Stimulated activated CD4-positive, alpha-beta T cell treated with anti-CD3 and anti-CD28 coated beads, TNF-alpha, amount 100 ng/mL, for 24 hours (primary cell): ENCODE results near the gene CDK13.
"Not testable (repeated sequence)": the region's sequence is repeated elsewhere in the genome, so short reads cannot be mapped to it uniquely, and the experiment has no call there.

Experiments used
- DNase-seq, 3 experiments: peaks; one replicate each; pipeline ENCODE4 v3.0.0-alpha.2; 2020; ENCODE audit warnings: low read depth in 3 of 3

The CDK13 gene

GRCh38 chr7:40097728-40098127 lies 147.7 kb downstream of the CDK13 start:
- DNase-seq, result no peak

- DNase-seq, result no peak
Measured at GRCh38 chr7:40098810-40099209, 148.8 kb downstream of the CDK13 start.

DNA sequence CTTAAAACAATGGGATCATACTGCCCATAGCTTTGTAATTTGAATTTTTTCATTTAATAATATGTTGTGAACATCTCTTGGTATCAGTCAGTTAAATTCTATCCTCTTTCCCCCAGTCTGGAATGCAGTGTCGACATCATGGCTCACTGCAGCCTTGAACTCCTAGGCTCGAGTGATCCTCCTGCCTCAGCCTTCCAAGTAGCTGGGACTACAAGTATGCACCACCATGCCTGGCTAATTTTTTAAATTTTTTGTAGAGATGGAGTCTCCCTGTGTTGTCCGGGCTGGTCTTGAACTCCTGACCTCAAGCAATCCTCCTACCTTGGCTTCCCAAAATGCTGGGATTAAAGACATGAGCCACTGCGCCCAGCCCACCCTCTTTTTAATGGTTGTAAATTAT lies 149.8 kb downstream of the CDK13 start:
- DNase-seq, result no peak

DNA sequence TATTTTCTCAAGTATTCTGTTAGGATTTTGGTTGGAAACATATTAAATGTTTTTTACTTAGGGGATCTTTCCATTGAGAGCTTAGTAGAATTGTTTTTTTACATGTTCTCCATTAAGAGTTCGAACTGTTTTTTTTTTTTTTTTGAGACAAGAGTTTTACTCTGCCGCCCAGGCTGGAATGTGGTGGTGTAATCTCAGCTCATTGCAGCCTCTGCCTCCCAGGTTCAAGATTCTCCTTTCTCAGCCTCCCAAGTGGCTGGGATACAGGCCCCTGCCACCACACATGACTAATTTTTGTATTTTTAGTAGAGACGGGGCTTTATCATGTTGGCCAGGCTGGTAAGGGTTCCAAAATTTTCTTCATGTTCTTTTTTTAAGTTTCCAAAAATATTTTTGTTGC lies 151.1 kb downstream of the CDK13 start:
- DNase-seq, result no peak

GRCh38 chr7:40102897-40103296 lies 152.8 kb downstream of the CDK13 start:
- DNase-seq, result no peak

DNA sequence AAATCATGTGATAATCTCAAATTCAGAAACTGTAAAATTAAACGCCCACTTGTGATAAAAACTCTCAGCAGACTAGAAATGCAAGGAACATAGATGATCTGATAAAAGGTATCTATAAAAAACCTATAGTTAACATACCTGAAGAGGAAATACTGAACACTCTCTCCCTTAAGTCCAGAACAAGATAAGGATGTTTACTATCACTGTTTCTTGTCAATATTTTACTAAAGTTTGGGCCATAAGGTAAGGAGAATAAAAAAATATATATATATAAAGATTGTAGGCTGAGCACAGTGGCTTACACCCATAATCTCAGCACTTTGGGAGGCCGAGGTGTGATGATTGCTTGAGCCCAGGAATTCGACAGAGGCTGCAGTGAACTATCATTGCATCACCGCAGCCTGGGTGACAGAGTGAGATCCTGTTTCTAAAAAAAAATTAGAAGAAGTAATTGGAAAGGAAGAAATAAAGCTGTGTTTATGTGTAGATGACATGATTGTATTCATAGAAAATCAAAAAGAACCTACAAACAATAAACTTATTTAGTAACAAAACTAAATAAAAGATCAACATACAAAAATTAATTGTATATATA lies 155.9 kb downstream of the CDK13 start:
- DNase-seq, result no peak

GRCh38 chr7:40115936-40116335 lies 165.9 kb downstream of the CDK13 start:
- DNase-seq, result no peak

DNA sequence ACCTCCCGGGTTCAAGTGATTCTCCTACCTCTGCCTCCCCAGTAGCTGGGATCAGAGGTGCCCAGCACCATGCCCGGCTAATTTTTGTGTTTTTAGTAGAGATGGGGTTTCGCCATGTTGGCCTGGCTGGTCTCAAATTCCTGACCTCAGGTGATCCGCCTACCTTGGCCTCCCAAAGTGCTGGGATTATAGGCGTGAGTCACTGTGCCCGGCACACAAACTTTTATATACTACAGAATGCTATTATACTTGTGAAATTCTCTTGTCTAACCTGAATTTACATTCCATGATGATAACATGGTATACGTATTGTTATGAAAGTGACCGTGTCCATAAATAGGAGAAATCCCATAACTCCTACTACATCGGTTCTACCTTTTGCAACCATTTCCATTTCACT lies 167.1 kb downstream of the CDK13 start:
- DNase-seq, result not testable (repeated sequence)

DNA sequence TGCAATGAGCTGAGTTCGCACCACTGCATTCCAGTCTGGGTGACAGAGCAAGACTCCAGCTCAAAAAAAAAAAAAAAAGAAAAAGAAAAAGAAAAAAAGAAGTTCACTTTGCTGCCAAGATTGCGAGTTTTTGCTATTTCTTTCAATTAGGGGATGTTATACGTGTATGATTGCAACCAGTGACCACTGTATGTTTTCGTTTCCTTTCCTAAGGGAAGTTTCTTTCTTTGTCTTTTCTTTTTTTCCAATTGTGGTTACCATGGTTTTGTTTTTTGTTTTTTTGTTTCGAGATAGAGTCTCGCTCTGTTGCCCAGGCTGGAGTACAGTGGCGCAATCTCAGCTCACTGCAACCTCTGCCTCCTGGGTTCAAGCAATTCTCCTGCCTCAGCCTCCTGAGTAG lies 168.1 kb downstream of the CDK13 start:
- not testable (repeated sequence) for DNase-seq

GRCh38 chr7:40120020-40120419 lies 170.0 kb downstream of the CDK13 start:
- DNase-seq, result no peak

DNA sequence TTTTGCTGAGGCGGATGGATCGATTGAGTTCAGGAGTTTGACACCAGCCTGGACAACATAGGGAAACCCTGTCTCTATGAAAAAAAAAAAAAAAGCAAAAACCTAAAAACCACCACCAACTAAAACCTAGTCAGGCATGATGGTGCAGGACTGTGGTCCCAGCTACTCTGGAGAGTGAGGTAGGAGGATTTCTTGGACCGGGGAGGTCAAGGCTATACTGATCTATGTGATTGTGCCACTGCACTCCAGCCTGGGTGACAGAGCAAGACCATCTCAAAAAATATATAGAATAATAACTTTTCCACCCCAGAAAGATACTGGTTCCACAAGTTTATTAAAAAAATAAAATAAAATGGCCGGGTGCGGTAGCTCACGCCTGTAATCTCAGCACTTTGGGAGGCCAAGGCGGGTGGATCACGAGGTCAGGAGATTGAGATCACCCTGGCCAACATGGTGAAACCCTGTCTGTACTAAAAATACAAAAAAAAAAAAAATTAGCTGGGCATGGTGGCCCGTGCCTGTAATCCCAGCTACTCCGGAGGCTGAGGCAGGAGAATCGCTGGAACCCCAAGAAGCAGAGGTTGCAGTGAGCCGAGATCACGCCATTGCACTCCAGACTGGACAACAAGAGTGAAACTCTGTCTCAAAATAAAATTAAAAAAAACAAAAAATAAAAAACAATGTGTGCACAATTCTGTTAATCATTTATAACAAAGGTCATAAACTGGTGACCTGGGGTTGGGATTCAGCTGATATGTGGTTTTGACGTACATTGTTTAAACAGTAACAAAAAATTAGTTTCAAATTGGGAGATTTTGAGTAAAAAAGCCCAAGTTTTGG lies 172.3 kb downstream of the CDK13 start:
- DNase-seq, result not testable (repeated sequence)

DNA sequence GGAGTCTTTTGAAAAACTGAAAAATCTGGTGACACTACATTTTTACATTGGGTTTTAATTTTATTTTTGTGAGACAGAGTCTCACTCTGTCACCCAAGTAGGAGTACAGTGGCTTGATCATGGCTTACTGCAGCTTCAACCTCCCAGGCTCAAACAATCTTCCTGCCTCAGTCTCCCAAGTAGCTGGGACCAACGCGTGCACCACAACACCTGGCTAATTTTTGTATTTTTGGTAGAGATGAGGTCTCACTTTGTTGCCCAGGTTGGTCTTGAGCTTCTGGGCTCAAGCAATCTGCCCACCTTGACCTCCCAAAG lies 172.8 kb downstream of the CDK13 start:
- DNase-seq, result no peak

GRCh38 chr7:40133561-40134427 lies 183.7 kb downstream of the CDK13 start:
- DNase-seq, result no peak

- DNase-seq, result peak; percentile 73 to 83 (median 79)
Measured at GRCh38 chr7:40134428-40135316, 184.6 kb downstream of the CDK13 start, which contains the start of the genes MPLKIP and SUGCT. Gene MPLKIP, minus strand, starts transcription at chr7:40134622. Its CDS starts 55 bp downstream, at chr7:40134567. Gene SUGCT, plus strand, starts transcription at chr7:40135005.

DNA sequence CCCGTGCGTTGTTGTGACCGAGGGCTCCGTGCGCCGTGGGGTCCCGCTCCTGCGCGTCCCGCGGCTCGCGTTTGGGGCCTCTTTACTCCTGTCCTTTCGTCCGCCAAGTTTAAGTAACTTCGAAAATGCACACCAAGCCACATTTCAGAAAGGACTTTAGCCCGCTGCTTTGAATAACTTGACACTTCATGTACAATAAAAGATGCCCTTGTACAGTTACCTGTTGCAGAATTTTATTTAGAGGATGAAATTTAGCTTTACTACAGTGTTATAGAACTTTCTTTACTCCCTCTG lies 185.2 kb downstream of the CDK13 start:
- DNase-seq, result no peak

- no peak for DNase-seq
Measured at GRCh38 chr7:40137563-40137962, 187.5 kb downstream of the CDK13 start.

DNA sequence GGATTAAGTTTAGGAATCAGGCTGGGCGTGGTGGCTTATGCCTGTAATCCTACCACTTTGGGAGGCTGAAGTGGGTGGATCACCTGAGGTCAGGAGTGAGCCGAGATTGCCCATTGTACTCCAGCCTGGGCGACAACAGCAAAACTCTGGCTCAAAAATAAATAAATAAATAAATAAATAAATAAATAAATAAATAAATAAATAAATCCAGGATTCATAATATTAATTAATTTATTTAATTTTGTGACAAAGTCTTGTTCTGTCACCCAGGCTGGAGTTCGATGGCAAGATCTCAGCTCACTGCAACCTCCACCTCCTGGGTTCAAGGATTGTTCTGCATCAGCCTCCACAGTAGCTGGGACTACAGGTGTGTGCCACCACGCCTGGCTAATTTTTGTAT lies 188.9 kb downstream of the CDK13 start:
- DNase-seq, result no peak

DNA sequence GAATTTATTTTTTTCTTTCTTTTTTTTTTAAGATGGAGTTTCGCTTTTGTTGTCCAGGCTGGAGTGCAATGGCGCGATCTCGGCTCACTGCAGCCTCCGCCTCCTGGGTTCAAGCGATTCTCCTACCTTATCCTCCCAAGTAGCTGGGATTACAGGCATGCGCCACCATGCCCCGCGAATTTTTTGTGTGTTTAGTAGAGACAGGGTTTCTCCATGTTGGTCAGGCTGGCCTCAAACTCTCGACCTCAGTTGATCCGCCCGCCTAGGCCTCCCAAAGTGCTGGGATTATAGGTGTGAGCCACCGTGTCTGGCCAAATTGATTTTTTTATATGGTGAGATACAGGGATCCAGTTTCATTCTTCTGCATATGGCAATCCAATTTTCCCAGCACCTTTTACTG lies 189.8 kb downstream of the CDK13 start:
- not testable (repeated sequence) for DNase-seq

- not testable (repeated sequence) for DNase-seq
Measured at GRCh38 chr7:40141916-40142315, 191.9 kb downstream of the CDK13 start.

DNA sequence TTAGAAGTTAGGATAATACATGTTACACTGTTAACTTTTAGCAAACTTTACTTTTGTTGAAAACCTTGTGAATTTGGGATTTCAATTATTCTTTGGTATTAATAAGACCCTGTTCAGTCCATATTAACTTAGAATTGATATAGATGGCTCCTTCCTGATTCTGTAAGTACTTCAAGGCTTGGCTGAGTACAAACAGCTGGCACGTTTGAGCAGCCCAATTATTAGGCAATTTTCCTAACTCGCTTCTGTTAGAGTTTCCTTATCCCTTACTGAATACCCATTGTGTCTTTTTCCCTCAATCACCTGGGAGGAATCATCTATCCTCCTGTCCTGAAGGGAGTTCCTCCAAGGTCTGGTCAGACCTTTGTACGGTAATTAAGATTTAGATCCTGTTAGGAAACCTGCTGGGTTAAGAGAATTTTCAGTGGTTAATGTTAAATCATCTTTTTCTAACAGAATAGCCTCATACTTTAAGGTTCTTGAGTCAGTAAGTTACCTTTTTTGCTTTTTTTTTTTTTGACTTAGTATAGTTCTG lies 195.6 kb downstream of the CDK13 start:
- DNase-seq, result not testable (repeated sequence)
